ENCODE data around the gene LTB. TPM values are rescaled to one million over a fixed set of nuclear protein-coding genes. Genes with fewer than 3 reads are reported as not detected.

Gene LTB
- total and polyA plus RNA-seq, 9 of the 15 experiments (the other 6 are each of a cell fraction or from before 2014, with no cell fraction given): 0.07 to 0.51 TPM; not detected in 7

GRCh38 chr6:31546958-31547726, 35.1 kb downstream of the LTB start, which contains the start of gene NFKBIL1 (continued):
- TF ChIP-seq RNF219 (CRISPR knock-in tag; IDR thresholded peaks at IDR 0.05) (no peak), ZNF586 (CRISPR knock-in tag; conservative IDR thresholded peaks at IDR 0.05) (no peak), NEUROD1 (IDR thresholded peaks at IDR 0.05; ENCODE audit: borderline replicate concordance, low read depth, low read length, partially characterized antibody) (peak; percentile 84), ZNF77 (CRISPR knock-in tag; IDR thresholded peaks at IDR 0.05) (no peak), ZNF143 (CRISPR knock-in tag; IDR thresholded peaks at IDR 0.05) (no peak), SMARCC2 (IDR thresholded peaks at IDR 0.05; ENCODE audit: low read depth) (peak; percentile 25; the same call in 1 of the 2 replicates), HLTF (IDR thresholded peaks at IDR 0.05) (peak; percentile 93; the same call in 1 of the 2 replicates), MCM7 (IDR thresholded peaks at IDR 0.05) (peak in 1 of 2 experiments; percentile 93; a peak in 1 of 4 replicates), ZC3H8 (IDR thresholded peaks at IDR 0.05) (no peak), FOXK1 (CRISPR knock-in tag; IDR thresholded peaks at IDR 0.05; ENCODE audit: borderline replicate concordance) (no peak), ZBTB12 (CRISPR knock-in tag; IDR thresholded peaks at IDR 0.05) (peak; percentile 89), TARDBP (IDR thresholded peaks at IDR 0.05) (no peak), ELF4 (CRISPR knock-in tag; IDR thresholded peaks at IDR 0.05) (0 out of 2 replicates have a peak, but pooled peaks have one; percentile 65), ZNF740 (CRISPR knock-in tag; IDR thresholded peaks at IDR 0.05) (peak; percentile 53; the same call in 1 of the 2 replicates), ZNF740 (tag; IDR thresholded peaks at IDR 0.05) (no peak; a peak in 1 of 4 replicates), POLR3A (IDR thresholded peaks at IDR 0.05; ENCODE audit: borderline replicate concordance, extremely low read depth, insufficient read depth, insufficient read length) (no peak), ZNF253 (CRISPR knock-in tag; conservative IDR thresholded peaks at IDR 0.05) (no peak), ZBTB11 (CRISPR knock-in tag; IDR thresholded peaks at IDR 0.05) (peak; percentile 95 to 99 (median 97)), THRA (IDR thresholded peaks at IDR 0.05) (no peak)

All from K562 (cell line).